Measurements from ENCODE around the gene PEAR1.

DNA sequence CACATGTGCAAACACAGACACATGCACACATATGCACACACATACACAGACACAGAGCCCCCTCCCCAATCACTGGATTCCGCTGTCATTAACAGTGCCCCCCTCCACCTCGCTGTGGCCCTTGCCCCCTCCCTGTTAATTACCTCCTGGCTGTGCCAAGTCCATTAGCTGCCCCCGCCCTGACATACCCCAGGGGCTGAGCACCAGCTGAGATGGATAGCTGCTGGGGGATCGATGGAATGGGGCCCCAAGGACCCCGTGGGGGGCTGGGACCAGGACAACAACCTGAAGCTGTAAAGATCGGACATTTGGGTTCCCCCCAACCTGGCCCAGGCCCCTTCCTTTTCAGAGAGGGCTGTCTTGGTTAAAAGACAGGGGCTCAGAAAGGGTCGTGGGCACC lies 9.6 kb upstream of the PEAR1 start:
- TF ChIP-seq POLR2AphosphoS5 (IDR thresholded peaks at IDR 0.05) (no peak), POLR2A (IDR thresholded peaks at IDR 0.05) (no peak)
- TF ChIP-seq, protein P1, sequence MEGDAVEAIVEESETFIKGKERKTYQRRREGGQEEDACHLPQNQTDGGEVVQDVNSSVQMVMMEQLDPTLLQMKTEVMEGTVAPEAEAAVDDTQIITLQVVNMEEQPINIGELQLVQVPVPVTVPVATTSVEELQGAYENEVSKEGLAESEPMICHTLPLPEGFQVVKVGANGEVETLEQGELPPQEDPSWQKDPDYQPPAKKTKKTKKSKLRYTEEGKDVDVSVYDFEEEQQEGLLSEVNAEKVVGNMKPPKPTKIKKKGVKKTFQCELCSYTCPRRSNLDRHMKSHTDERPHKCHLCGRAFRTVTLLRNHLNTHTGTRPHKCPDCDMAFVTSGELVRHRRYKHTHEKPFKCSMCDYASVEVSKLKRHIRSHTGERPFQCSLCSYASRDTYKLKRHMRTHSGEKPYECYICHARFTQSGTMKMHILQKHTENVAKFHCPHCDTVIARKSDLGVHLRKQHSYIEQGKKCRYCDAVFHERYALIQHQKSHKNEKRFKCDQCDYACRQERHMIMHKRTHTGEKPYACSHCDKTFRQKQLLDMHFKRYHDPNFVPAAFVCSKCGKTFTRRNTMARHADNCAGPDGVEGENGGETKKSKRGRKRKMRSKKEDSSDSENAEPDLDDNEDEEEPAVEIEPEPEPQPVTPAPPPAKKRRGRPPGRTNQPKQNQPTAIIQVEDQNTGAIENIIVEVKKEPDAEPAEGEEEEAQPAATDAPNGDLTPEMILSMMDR (IDR thresholded peaks at IDR 0.05) = no peak
